ENCODE results near the gene MYH14. TPM values are rescaled to one million over a fixed set of nuclear protein-coding genes. Genes with fewer than 3 reads are reported as not detected.

The MYH14 gene
- total and polyA plus RNA-seq, 7 donors: 55.4 to 298 (median 164) TPM

GRCh38 chr19:50159078-50159477 lies 44.3 kb upstream of the MYH14 start:
- 90 to 96% (median 93%) methylated on average over 2 of the region's 2 CpGs for whole genome bisulfite sequencing, 3 donors
- no peak overlapping the region for H3K4me3 ChIP-seq
- intact Hi-C loops (cut with DNase I): loop anchor here in 1 of 2 donors (10.0 kb wide), 1 partner anchor 166 kb away; the partner anchor contains the start of gene KCNC3
- ATAC-seq (no peak), DNase-seq (no peak)
- TF ChIP-seq CTCF (IDR thresholded peaks at IDR 0.05): no peak
- peaks cover 0 to 25% (median 5%) of the 10 kb centered on the region in 3 donors for H3K27me3 ChIP-seq (ENCODE audit: insufficient read depth in 3 of 3, low read length in 2 of 3)
- no peak overlapping the region for H3K27ac ChIP-seq
- no peaks in the 10 kb centered on the region for H3K4me1 ChIP-seq
- no peaks in the 10 kb centered on the region for H3K36me3 ChIP-seq (ENCODE audit: insufficient read depth in 1 of 2, low read depth in 1 of 2)
- peaks cover 4% of the 10 kb centered on the region for H3K9me3 ChIP-seq

GRCh38 chr19:50162988-50163387 lies 40.4 kb upstream of the MYH14 start, which contains the start of gene IZUMO2:
Gene IZUMO2, minus strand, starts transcription at chr19:50163281. Its CDS starts 87 bp downstream, at chr19:50163194.
- WGBS, 3 donors: 14 to 31% (median 23%) methylated on average over 23 to 26 of the region's 26 CpGs

GRCh38 chr19:50167314-50167721 lies 36.1 kb upstream of the MYH14 start:
- Histone ChIP-seq H3K36me3 (ENCODE audit: insufficient read depth in 1 of 2, low read depth in 1 of 2) (no peaks in the 10 kb centered on the region), H3K4me1 (no peaks in the 10 kb centered on the region), H3K4me3 (no peak overlapping the region), H3K9me3 (no peaks in the 10 kb centered on the region), H3K27me3 (ENCODE audit: insufficient read depth in 3 of 3, low read length in 2 of 3) (peaks cover 0 to 22% (median 6%) of the 10 kb centered on the region in 3 donors), H3K27ac (no peak overlapping the region)
- TF ChIP-seq CTCF (IDR thresholded peaks at IDR 0.05): no peak
- WGBS, 3 donors: 13 to 21% (median 21%) methylated on average over 12 of the region's 12 CpGs
- ATAC-seq (peak in 2 of 4 donors; percentile 34), DNase-seq (no peak)
- intact Hi-C loops (cut with DNase I): loop anchor here in 1 of 2 donors (5.0 kb wide), 1 partner anchor 90 kb away; no protein-coding TSS in a partner anchor

More at GRCh38 chr19:50162988-50163387, 40.4 kb upstream of the MYH14 start, which contains the start of gene IZUMO2:
- Histone ChIP-seq H3K4me1 (no peaks in the 10 kb centered on the region), H3K36me3 (ENCODE audit: insufficient read depth in 1 of 2, low read depth in 1 of 2) (no peaks in the 10 kb centered on the region), H3K27ac (no peak within 1 kb of the TSS), H3K9me3 (peaks cover 4% of the 10 kb centered on the region), H3K4me3 (no peak within 1 kb of the TSS), H3K27me3 (ENCODE audit: insufficient read depth in 3 of 3, low read length in 2 of 3) (peaks cover 0 to 31% (median 5%) of the 10 kb centered on the region in 3 donors)
- TF ChIP-seq CTCF (IDR thresholded peaks at IDR 0.05): no peak
- no peak for DNase-seq
- intact Hi-C loops (cut with DNase I): no loop called here
- no peak for ATAC-seq

- no peak for TF ChIP-seq CTCF (IDR thresholded peaks at IDR 0.05)
- intact Hi-C loops (cut with DNase I): no loop called here
- peaks cover 0 to 8% (median 1%) of the 10 kb centered on the region in 3 donors for H3K27me3 ChIP-seq (ENCODE audit: insufficient read depth in 3 of 3, low read length in 2 of 3)
Observed at GRCh38 chr19:50171752-50172151, 31.7 kb upstream of the MYH14 start.

GRCh38 chr19:50172726-50173125 lies 30.7 kb upstream of the MYH14 start:
- no peak for TF ChIP-seq CTCF (IDR thresholded peaks at IDR 0.05)
- ATAC-seq (no peak), DNase-seq (no peak)
- H3K27ac ChIP-seq: no peak overlapping the region
- intact Hi-C loops (cut with DNase I): no loop called here
- H3K36me3 ChIP-seq (ENCODE audit: insufficient read depth in 1 of 2, low read depth in 1 of 2): no peaks in the 10 kb centered on the region
- H3K9me3 ChIP-seq: no peaks in the 10 kb centered on the region
- no peak overlapping the region for H3K4me3 ChIP-seq
- H3K4me1 ChIP-seq: no peaks in the 10 kb centered on the region
- H3K27me3 ChIP-seq (ENCODE audit: insufficient read depth in 3 of 3, low read length in 2 of 3): peaks cover 0 to 5% (median 1%) of the 10 kb centered on the region in 3 donors

More at GRCh38 chr19:50171752-50172151, 31.7 kb upstream of the MYH14 start:
- 85 to 87% (median 85%) methylated on average over 5 of the region's 5 CpGs for WGBS, 3 donors
- H3K4me1 ChIP-seq: no peaks in the 10 kb centered on the region
- ATAC-seq: no peak
- H3K4me3 ChIP-seq: no peak overlapping the region
- no peaks in the 10 kb centered on the region for H3K9me3 ChIP-seq
- H3K36me3 ChIP-seq (ENCODE audit: insufficient read depth in 1 of 2, low read depth in 1 of 2): no peaks in the 10 kb centered on the region
- no peak for DNase-seq
- H3K27ac ChIP-seq: no peak overlapping the region
